ENCODE measurements around the gene RNF215. TPM values are rescaled to one million over a fixed set of nuclear protein-coding genes. Genes with fewer than 3 reads are reported as not detected.

The RNF215 gene
- total and polyA plus RNA-seq, 2 of the 13 experiments (the other 11 are each of a cell fraction or from before 2014, with no cell fraction given), result 5.3 to 6.1 TPM

DNA sequence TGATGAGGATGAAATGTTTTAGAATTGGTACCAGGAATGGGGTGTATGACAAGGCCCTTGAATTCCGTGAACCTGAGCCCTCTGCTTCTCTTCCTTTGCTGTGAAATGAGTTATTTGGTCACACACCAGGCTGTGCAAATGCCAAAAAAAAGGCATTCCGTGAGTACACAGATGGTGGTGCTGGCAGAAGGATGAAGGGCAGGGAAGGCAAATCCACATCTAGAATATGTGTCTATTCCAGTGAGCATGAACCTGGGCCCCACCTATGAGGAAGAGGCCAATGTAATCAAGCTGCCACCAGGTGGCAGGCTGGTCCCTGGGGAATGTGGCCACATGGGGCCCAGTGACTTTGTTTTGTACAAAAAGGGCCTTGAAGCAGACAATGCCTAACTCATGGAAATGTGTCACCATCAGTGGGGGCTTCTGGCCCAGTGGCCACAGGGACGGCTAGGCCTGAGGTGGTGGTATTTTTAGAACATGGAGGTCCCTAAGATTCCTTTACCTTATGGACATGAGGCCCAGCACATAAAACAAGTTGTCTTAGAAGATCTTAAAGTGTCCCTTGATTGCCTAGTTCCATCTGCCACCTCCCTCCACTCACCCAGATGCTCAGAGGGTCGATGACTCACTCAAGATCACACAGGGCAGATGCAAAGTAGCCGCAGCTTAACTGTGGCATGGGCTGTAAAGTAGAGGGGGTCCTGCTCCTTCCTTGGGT, 3.9 kb upstream of the RNF215 start (continued):
- TF ChIP-seq, protein P1, sequence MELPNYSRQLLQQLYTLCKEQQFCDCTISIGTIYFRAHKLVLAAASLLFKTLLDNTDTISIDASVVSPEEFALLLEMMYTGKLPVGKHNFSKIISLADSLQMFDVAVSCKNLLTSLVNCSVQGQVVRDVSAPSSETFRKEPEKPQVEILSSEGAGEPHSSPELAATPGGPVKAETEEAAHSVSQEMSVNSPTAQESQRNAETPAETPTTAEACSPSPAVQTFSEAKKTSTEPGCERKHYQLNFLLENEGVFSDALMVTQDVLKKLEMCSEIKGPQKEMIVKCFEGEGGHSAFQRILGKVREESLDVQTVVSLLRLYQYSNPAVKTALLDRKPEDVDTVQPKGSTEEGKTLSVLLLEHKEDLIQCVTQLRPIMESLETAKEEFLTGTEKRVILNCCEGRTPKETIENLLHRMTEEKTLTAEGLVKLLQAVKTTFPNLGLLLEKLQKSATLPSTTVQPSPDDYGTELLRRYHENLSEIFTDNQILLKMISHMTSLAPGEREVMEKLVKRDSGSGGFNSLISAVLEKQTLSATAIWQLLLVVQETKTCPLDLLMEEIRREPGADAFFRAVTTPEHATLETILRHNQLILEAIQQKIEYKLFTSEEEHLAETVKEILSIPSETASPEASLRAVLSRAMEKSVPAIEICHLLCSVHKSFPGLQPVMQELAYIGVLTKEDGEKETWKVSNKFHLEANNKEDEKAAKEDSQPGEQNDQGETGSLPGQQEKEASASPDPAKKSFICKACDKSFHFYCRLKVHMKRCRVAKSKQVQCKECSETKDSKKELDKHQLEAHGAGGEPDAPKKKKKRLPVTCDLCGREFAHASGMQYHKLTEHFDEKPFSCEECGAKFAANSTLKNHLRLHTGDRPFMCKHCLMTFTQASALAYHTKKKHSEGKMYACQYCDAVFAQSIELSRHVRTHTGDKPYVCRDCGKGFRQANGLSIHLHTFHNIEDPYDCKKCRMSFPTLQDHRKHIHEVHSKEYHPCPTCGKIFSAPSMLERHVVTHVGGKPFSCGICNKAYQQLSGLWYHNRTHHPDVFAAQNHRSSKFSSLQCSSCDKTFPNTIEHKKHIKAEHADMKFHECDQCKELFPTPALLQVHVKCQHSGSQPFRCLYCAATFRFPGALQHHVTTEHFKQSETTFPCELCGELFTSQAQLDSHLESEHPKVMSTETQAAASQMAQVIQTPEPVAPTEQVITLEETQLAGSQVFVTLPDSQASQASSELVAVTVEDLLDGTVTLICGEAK (IDR thresholded peaks at IDR 0.05), result no peak
- TF ChIP-seq, protein P1 (CRISPR knock-in tag; IDR thresholded peaks at IDR 0.05), result no peak
- TF ChIP-seq, protein P2, sequence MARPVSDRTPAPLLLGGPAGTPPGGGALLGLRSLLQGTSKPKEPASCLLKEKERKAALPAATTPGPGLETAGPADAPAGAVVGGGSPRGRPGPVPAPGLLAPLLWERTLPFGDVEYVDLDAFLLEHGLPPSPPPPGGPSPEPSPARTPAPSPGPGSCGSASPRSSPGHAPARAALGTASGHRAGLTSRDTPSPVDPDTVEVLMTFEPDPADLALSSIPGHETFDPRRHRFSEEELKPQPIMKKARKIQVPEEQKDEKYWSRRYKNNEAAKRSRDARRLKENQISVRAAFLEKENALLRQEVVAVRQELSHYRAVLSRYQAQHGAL (CRISPR knock-in tag; IDR thresholded peaks at IDR 0.05; ENCODE audit: not compliant biosample characterization), result no peak
- no peak for TF ChIP-seq KMT2A (CRISPR knock-in tag; IDR thresholded peaks at IDR 0.05)
- TF ChIP-seq, protein P3, sequence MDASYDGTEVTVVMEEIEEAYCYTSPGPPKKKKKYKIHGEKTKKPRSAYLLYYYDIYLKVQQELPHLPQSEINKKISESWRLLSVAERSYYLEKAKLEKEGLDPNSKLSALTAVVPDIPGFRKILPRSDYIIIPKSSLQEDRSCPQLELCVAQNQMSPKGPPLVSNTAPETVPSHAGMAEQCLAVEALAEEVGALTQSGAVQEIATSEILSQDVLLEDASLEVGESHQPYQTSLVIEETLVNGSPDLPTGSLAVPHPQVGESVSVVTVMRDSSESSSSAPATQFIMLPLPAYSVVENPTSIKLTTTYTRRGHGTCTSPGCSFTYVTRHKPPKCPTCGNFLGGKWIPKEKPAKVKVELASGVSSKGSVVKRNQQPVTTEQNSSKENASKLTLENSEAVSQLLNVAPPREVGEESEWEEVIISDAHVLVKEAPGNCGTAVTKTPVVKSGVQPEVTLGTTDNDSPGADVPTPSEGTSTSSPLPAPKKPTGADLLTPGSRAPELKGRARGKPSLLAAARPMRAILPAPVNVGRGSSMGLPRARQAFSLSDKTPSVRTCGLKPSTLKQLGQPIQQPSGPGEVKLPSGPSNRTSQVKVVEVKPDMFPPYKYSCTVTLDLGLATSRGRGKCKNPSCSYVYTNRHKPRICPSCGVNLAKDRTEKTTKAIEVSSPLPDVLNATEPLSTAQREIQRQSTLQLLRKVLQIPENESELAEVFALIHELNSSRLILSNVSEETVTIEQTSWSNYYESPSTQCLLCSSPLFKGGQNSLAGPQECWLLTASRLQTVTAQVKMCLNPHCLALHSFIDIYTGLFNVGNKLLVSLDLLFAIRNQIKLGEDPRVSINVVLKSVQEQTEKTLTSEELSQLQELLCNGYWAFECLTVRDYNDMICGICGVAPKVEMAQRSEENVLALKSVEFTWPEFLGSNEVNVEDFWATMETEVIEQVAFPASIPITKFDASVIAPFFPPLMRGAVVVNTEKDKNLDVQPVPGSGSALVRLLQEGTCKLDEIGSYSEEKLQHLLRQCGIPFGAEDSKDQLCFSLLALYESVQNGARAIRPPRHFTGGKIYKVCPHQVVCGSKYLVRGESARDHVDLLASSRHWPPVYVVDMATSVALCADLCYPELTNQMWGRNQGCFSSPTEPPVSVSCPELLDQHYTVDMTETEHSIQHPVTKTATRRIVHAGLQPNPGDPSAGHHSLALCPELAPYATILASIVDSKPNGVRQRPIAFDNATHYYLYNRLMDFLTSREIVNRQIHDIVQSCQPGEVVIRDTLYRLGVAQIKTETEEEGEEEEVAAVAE (CRISPR knock-in tag; IDR thresholded peaks at IDR 0.05; ENCODE audit: borderline replicate concordance), result no peak; the same call in 1 of the 2 replicates
- no peak for TF ChIP-seq JUND (CRISPR knock-in tag; IDR thresholded peaks at IDR 0.05)
- TF ChIP-seq ATF7 (IDR thresholded peaks at IDR 0.05), result no peak
- TF ChIP-seq ATF7 (CRISPR knock-in tag; IDR thresholded peaks at IDR 0.05), result no peak
- TF ChIP-seq, protein P4, sequence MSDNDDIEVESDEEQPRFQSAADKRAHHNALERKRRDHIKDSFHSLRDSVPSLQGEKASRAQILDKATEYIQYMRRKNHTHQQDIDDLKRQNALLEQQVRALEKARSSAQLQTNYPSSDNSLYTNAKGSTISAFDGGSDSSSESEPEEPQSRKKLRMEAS (IDR thresholded peaks at IDR 0.05), result peak; percentile 62
- TF ChIP-seq ZNF546 (CRISPR knock-in tag; conservative IDR thresholded peaks at IDR 0.05), result no peak
- no peak for TF ChIP-seq SOX6 (IDR thresholded peaks at IDR 0.05)
- peak; percentile 70 for TF ChIP-seq SOX6 (CRISPR knock-in tag; IDR thresholded peaks at IDR 0.05)
- TF ChIP-seq JARID2 (CRISPR knock-in tag; IDR thresholded peaks at IDR 0.05; ENCODE audit: insufficient replicate concordance), result no peak
